Hepatocyte (in vitro differentiated cells): Measurements from ENCODE around the gene JAG1. TPM values are rescaled to one million over a fixed set of nuclear protein-coding genes. Genes with fewer than 3 reads are reported as not detected.
A peak's percentile ranks its signal among the peaks of the same experiment; 100 is the strongest.

Experiments used
- DNase-seq: peaks from one replicate; pipeline ENCODE4 v3.0.0-alpha.2; 2016; ENCODE audit warnings: low spot score
- H2AFZ ChIP-seq: fragments of 200-600 bp; sonication (generic); 2 replicates; pipeline ENCODE4 v1.6.0; 2016; ENCODE audit warnings: antibody characterized with exemption, mild to moderate bottlenecking
- H3K27ac ChIP-seq: fragments of 200-600 bp; sonication (generic); 2 replicates; pipeline ENCODE4 v1.5.1; 2016; ENCODE audit warnings: mild to moderate bottlenecking
- H3K27me3 ChIP-seq: fragments of 200-600 bp; sonication (generic); 2 replicates; pipeline ENCODE4 v1.6.1; 2016
- H3K36me3 ChIP-seq: fragments of 200-600 bp; sonication (generic); replicated peaks from 2 replicates; pipeline ENCODE4 v1.5.1; 2016; ENCODE audit warnings: low read depth; ENCODE audit not compliant: insufficient read depth
- H3K4me1 ChIP-seq: fragments of 200-600 bp; sonication (generic); 2 replicates; pipeline ENCODE4 v1.5.1; 2016; ENCODE audit warnings: mild to moderate bottlenecking, moderate library complexity; ENCODE audit not compliant: insufficient read depth
- H3K4me2 ChIP-seq: fragments of 200-600 bp; sonication (generic); 2 replicates; pipeline ENCODE4 v1.6.0; 2016
- H3K4me3 ChIP-seq: fragments of 200-600 bp; sonication (generic); 2 replicates; pipeline ENCODE4 v1.5.1; 2016; ENCODE audit warnings: mild to moderate bottlenecking
- H3K79me2 ChIP-seq: fragments of 200-600 bp; sonication (generic); 2 replicates; pipeline ENCODE4 v1.6.0; 2017; ENCODE audit warnings: mild to moderate bottlenecking
- H3K9me2 ChIP-seq: fragments of 200-600 bp; sonication (generic); replicated peaks from 2 replicates; pipeline ENCODE4 v1.6.0; 2017; ENCODE audit warnings: mild to moderate bottlenecking; ENCODE audit not compliant: insufficient read depth
- H3K9me3 ChIP-seq: fragments of 200-600 bp; sonication (generic); 2 replicates; pipeline ENCODE4 v1.5.1; 2016; ENCODE audit warnings: low read depth, mild to moderate bottlenecking
- H4K20me1 ChIP-seq: fragments of 200-600 bp; sonication (generic); 2 replicates; pipeline ENCODE4 v1.6.0; 2016; ENCODE audit warnings: mild to moderate bottlenecking; ENCODE audit not compliant: insufficient read depth, poor library complexity, severe bottlenecking
- EZH2 ChIP-seq: fragments of 200-600 bp; sonication (generic); IDR thresholded peaks from 2 replicates; pipeline ENCODE4 v1.6.1; 2016; ENCODE audit warnings: antibody characterized with exemption, mild to moderate bottlenecking, borderline replicate concordance
- EZH2phosphoT487 ChIP-seq: fragments of 200-600 bp; sonication (generic); IDR thresholded peaks from one replicate; pipeline ENCODE4 v1.6.1; 2018; ENCODE audit warnings: antibody characterized with exemption, mild to moderate bottlenecking, low read depth, moderate library complexity; ENCODE audit not compliant: unreplicated experiment, severe bottlenecking
- WGBS: methylation state at CpG from one replicate; pipeline ENCODE4 v1.1.6; 2016; ENCODE audit warnings: low lambda C conversion rate; ENCODE audit errors: missing lambda C conversion rate; 5-methylcytosine and 5-hydroxymethylcytosine counted together
- polyA plus RNA-seq: library from polyadenylated mRNA; unstranded; fragments of >200 nt; fragmentation: Nextera tagmentation; extraction: Ambion mirVana; gene quantifications from 2 replicates; pipeline ENCODE4 v1.2.1, GENCODE V29; 2016
- total RNA-seq: library from RNA; depleted of rRNA; stranded (reverse); fragments of >200 nt; gene quantifications from 2 replicates; pipeline ENCODE4 v1.2.3, GENCODE V29; 2014
- TF ChIP-seq, protein P1 (sequence below): fragments of 200-600 bp; sonication (generic); IDR thresholded peaks from 2 replicates; pipeline ENCODE4 v1.5.1; 2016; ENCODE audit warnings: antibody characterized with exemption, mild to moderate bottlenecking; ENCODE audit not compliant: poor library complexity

Gene JAG1
- total and polyA plus RNA-seq, 2 experiments from 2014 or later: 21.0 to 51.5 TPM

DNA sequence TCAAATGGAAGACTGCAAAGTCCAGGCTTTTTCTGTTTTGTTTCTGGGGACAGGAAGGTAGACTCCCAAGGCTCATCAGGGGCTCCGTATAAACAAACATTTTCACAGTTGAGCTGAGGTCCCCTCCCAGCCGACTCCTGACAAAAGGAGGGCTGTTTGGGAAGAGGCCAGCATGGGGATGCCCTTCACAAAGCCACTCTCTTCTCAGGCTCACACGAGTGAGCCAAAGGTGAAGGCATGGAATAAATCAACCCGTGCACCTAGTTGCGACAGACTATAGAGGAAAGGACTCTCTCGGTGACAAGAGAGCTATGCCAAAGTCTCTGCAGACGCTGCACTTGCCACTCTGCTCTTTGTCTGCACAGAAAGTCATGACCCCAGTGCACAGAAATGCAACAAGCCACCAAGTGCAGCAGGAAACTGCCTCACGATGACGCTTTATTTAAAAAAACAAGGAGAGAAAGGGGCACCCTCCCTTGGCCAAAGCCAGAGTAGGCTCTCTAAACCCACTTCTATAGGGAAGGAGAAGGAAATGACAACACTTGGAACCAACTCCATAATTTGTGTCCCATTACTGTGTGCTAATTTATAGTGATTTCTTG, 21.0 kb downstream of the JAG1 start:
- Histone ChIP-seq H3K4me3 (no peak overlapping the region), H3K4me1 (peaks cover 45% of the 10 kb centered on the region), H3K27me3 (no peaks in the 10 kb centered on the region), H3K9me3 (no peaks in the 10 kb centered on the region), H3K9me2 (no peaks in the 10 kb centered on the region), H2AFZ (no peak overlapping the region), H3K4me2 (peak overlapping the region; percentile 45), H3K27ac (peak overlapping the region; percentile 12), H3K36me3 (no peaks in the 10 kb centered on the region), H4K20me1 (no peaks in the 10 kb centered on the region), H3K79me2 (peaks cover 46% of the 10 kb centered on the region)
- TF ChIP-seq EZH2phosphoT487 (no peak), EZH2 (no peak)
- TF ChIP-seq, protein P1, sequence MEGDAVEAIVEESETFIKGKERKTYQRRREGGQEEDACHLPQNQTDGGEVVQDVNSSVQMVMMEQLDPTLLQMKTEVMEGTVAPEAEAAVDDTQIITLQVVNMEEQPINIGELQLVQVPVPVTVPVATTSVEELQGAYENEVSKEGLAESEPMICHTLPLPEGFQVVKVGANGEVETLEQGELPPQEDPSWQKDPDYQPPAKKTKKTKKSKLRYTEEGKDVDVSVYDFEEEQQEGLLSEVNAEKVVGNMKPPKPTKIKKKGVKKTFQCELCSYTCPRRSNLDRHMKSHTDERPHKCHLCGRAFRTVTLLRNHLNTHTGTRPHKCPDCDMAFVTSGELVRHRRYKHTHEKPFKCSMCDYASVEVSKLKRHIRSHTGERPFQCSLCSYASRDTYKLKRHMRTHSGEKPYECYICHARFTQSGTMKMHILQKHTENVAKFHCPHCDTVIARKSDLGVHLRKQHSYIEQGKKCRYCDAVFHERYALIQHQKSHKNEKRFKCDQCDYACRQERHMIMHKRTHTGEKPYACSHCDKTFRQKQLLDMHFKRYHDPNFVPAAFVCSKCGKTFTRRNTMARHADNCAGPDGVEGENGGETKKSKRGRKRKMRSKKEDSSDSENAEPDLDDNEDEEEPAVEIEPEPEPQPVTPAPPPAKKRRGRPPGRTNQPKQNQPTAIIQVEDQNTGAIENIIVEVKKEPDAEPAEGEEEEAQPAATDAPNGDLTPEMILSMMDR: no peak
- WGBS: 54% methylated on average over 9 of the region's 9 CpGs
- DNase-seq: no peak

DNA sequence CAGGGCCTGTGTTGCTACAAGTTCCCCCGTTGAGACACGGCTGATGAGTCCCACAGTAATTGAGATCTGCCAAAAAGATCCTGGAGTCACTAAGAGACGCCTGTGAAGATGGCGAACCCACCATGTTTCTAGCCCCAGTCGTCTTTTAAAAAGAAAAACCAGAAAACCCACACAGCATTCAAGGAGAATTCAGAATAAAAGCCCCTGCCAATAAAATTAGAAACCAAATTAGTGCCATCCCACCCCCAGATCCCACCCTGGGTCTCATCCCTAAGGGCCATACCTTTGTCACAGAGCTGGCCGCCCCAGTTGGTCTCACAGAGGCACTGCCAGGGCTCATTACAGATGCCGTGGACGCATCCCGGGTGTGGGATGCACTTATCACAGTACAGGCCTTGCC, 21.6 kb downstream of the JAG1 start:
- H3K9me2 ChIP-seq: no peaks in the 10 kb centered on the region
- peaks cover 45% of the 10 kb centered on the region for H3K4me1 ChIP-seq
- no peak for TF ChIP-seq EZH2phosphoT487
- TF ChIP-seq EZH2: no peak
- TF ChIP-seq, protein P1: no peak
- H3K27ac ChIP-seq: no peak overlapping the region
- no peak overlapping the region for H3K4me2 ChIP-seq
- H4K20me1 ChIP-seq: no peaks in the 10 kb centered on the region
- H3K4me3 ChIP-seq: no peak overlapping the region
- peaks cover 42% of the 10 kb centered on the region for H3K79me2 ChIP-seq
- H3K9me3 ChIP-seq: no peaks in the 10 kb centered on the region
- no peak overlapping the region for H2AFZ ChIP-seq
- no peaks in the 10 kb centered on the region for H3K27me3 ChIP-seq
- no peak for DNase-seq
- no peaks in the 10 kb centered on the region for H3K36me3 ChIP-seq
- 84% methylated on average over 9 of the region's 9 CpGs for WGBS

DNA sequence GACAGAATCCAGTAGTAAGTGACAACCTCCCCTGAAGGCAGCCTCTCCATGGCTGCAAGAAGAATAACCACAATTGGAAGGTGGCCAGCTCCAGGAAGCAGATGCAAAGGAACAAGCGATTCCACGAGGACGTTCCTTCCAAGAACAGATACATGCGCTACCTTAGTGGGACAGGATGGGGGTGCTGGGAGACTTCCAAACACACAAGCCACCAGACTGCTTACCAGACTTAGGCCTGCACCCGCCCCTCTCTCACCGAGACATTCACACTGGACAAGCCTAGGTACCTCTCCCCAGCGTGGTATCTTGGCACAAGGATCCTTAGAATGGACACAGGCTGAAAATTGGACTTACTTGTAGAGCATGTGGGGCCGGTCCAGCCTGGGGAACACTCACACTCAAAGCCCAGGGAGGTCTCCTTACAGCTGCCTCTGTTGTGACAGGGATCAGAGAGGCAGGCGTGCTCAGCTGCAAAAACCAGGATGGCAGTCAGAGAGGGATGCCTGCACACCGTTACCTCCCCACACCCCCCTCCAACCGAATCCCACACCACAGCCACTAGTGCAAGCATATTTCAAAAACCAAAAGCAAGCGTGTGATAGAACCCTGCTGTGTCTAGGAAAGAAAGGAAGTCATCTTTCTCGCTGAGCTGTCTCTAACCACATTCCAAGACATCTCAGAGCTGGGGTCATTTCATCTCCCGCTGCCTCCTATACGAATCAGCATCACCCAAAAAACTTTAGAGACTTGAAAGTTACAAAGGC, 22.4 kb downstream of the JAG1 start:
- H2AFZ ChIP-seq: no peak overlapping the region
- DNase-seq: peak; percentile 34
- no peaks in the 10 kb centered on the region for H4K20me1 ChIP-seq
- H3K27ac ChIP-seq: no peak overlapping the region
- H3K27me3 ChIP-seq: no peaks in the 10 kb centered on the region
- H3K9me3 ChIP-seq: no peaks in the 10 kb centered on the region
- peaks cover 34% of the 10 kb centered on the region for H3K79me2 ChIP-seq
- no peak overlapping the region for H3K4me2 ChIP-seq
- H3K4me3 ChIP-seq: no peak overlapping the region
- H3K36me3 ChIP-seq: no peaks in the 10 kb centered on the region
- H3K9me2 ChIP-seq: no peaks in the 10 kb centered on the region
- peaks cover 40% of the 10 kb centered on the region for H3K4me1 ChIP-seq
- 83% methylated on average over 15 of the region's 15 CpGs for WGBS
- TF ChIP-seq, protein P1: no peak
- no peak for TF ChIP-seq EZH2
- no peak for TF ChIP-seq EZH2phosphoT487
